HG03066 (cell line): ENCODE data around the gene TPH2.
A peak's percentile ranks its signal among the peaks of the same experiment; 100 is the strongest.

Source experiments
- ATAC-seq: cut with Tn5 transposase; IDR thresholded peaks from one replicate; pipeline ENCODE4 v1.9.1; 2021; ENCODE audit warnings: low read depth; ENCODE audit not compliant: unreplicated experiment

Gene TPH2

GRCh38 chr12:71938728-71939385 lies at the start of gene TPH2:
TSS of gene TPH2 (plus strand) at chr12:71938845. CDS start at chr12:71938987, 142 bp downstream.
- ATAC-seq, result peak; percentile 54

GRCh38 chr12:71890475-71890874 lies 48.2 kb upstream of the TPH2 start:
- ATAC-seq, result no peak

GRCh38 chr12:71892059-71892458 lies 46.6 kb upstream of the TPH2 start:
- ATAC-seq, result no peak

GRCh38 chr12:71896205-71896882 lies 42.3 kb upstream of the TPH2 start:
- no peak for ATAC-seq

GRCh38 chr12:71900091-71900490 lies 38.6 kb upstream of the TPH2 start:
- ATAC-seq, result no peak

- no peak for ATAC-seq
Measured at GRCh38 chr12:71904629-71905028, 34.0 kb upstream of the TPH2 start.

GRCh38 chr12:71935594-71935993 lies 3.1 kb upstream of the TPH2 start:
- ATAC-seq, result peak; percentile 75

GRCh38 chr12:71940068-71940467 lies 1.4 kb downstream of the TPH2 start:
- no peak for ATAC-seq

- no peak for ATAC-seq
Measured at GRCh38 chr12:71941174-71941573, 2.5 kb downstream of the TPH2 start.

- no peak for ATAC-seq
Measured at GRCh38 chr12:71942259-71942658, 3.6 kb downstream of the TPH2 start.

- no peak for ATAC-seq
Measured at GRCh38 chr12:71942703-71943102, 4.1 kb downstream of the TPH2 start.

- no peak for ATAC-seq
Measured at GRCh38 chr12:71945121-71945520, 6.5 kb downstream of the TPH2 start.

GRCh38 chr12:71945883-71946282 lies 7.2 kb downstream of the TPH2 start:
- ATAC-seq, result no peak

GRCh38 chr12:71947645-71948105 lies 9.0 kb downstream of the TPH2 start:
- ATAC-seq, result no peak

GRCh38 chr12:71948390-71948789 lies 9.7 kb downstream of the TPH2 start:
- ATAC-seq, result no peak

GRCh38 chr12:71949646-71950045 lies 11.0 kb downstream of the TPH2 start:
- ATAC-seq, result no peak

- ATAC-seq, result no peak
Measured at GRCh38 chr12:71950404-71950803, 11.8 kb downstream of the TPH2 start.

GRCh38 chr12:71950819-71951218 lies 12.2 kb downstream of the TPH2 start:
- no peak for ATAC-seq

GRCh38 chr12:71954083-71954778 lies 15.6 kb downstream of the TPH2 start:
- no peak for ATAC-seq

- no peak for ATAC-seq
Measured at GRCh38 chr12:71954861-71955260, 16.2 kb downstream of the TPH2 start.

- no peak for ATAC-seq
Measured at GRCh38 chr12:71955970-71956369, 17.3 kb downstream of the TPH2 start.

GRCh38 chr12:71958056-71958455 lies 19.4 kb downstream of the TPH2 start:
- no peak for ATAC-seq
